Hair follicular keratinocyte (primary cell): ENCODE measurements around the gene JMY. TPM values are rescaled to one million over a fixed set of nuclear protein-coding genes. Genes with fewer than 3 reads are reported as not detected.

Experiments used
- total RNA-seq: library from RNA; depleted of rRNA; stranded (reverse); fragments of >200 nt; gene quantifications from 2 replicates; pipeline ENCODE4 v1.2.3, GENCODE V29; 2015

Gene JMY
- 1.9 and 4.5 TPM in 2 replicates for total RNA-seq

GRCh38 chr5:79235634-79236361 is at the start of gene JMY:
JMY (plus strand) TSS chr5:79236131; CDS start chr5:79236651, 520 bp downstream.

Other genes with a start within 250 kb of the JMY start
- not detected in 2 replicates for gene DMGDH, start 166.5 kb upstream of the JMY start, total RNA-seq
- gene BHMT2, start 166.4 kb upstream of the JMY start, total RNA-seq: not detected in 2 replicates
- not detected in 2 replicates for gene BHMT, start 124.3 kb upstream of the JMY start, total RNA-seq